Amygdala (tissue), 56 donors: Measurements from ENCODE around the gene PPP4R2.
A peak's percentile ranks its signal among the peaks of the same experiment; 100 is the strongest.

Experiments used
- DNase-seq, 56 donors: peaks; one replicate each; lab custom pipeline; 2025; lab: John Stamatoyannopoulos, UW

The PPP4R2 gene

DNA sequence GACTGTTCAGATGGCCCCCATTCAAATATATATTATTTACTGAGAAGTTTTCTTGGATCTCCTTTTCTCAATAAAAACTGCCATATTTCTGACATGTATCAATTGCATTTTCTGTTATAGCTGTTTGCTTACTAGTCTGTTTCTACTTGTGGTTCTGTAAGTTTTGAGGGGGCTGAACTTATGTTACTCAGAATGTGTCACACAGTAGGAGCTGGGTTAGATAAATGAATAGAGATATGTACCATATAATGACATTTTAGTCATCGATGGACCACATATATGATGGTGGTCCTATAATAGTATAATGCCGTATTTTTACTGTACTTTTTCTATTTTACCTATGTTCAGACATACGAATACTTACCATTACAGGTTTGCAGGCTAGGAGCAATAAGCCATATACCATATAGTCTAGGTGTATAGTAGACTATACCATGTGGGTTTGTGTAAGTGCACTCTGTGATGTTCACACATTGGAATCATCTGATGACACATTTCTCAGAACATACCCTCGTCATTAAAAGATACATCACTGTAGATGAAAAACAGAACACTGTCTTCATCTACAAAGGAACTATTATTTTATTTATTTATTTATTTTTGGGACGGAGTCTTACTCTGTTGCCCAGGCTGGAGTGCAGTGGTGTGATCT lies 22.3 kb downstream of the PPP4R2 start:
- no peak for DNase-seq

DNA sequence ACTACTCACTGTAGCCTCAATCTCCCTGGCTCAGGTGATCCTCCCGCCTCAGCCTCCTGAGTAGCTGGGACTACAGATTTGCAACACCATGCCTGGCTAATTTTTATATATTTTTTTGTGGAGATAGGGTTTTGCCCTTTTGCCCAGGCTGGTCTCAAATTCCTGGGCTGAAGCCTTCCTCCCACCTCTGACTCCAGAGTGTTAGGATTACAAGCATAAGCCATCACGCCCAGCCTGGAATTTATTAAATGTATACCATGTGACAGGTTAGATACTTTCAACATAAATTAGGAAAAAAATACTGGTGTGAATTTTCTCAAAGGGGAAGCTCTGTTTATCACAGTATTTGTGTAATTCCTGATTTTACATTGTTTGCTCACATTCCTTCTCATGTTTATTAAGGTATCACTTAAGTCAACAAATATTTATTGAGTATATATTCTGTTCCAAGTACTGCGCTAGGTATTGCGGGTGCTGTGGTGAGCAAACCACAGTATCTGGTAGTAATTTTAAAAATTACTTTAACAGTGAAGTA lies 24.8 kb downstream of the PPP4R2 start:
- DNase-seq = no peak

DNA sequence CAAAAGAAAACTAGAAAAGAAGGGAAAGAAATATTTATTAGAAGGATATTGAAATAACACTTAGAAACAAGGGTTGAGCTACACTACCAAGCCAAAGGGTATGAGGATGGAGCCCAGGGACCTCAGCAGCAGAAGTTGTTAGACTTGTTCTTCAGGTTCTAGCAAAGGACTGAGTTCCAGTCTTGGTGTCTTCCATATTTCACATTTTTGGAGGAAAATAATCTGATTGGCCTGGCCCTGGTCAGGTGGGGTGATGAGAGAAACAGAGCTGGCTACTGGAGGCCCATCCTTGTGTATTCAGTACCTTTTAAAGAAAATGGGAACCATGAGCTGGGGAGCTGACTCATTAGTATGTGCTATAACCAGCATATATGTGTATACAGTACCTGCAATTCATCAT lies 28.2 kb downstream of the PPP4R2 start:
- no peak for DNase-seq

DNA sequence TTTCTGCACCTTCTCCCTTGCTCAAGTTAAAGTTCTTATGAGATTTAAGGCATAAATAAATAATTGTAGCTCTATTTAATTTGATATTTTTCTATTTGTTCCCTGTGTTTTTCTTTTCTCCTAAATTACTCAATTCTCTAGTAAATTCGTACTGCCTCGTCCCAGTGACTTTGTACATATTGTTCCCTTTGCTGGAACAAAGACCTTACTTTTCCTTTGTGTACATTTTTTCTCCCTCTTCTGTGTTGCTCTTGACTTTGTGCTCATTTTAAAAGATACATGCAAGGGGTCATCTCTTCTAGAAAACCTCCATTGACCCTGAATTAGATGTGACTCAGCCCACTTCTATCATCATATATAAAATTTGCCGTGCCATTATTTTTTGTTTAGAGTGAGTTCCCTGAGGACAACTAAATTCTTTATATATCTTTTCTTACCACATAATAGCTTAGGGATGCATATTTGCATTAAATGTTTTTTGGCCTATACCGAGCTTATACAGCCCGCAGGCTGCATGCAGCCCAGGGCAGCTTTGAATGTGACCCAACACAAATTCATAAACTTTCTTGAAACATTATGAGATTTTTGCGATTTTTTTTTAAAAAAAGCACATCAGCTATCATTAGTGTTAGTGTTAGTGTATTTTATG lies 29.6 kb downstream of the PPP4R2 start:
- DNase-seq = no peak

DNA sequence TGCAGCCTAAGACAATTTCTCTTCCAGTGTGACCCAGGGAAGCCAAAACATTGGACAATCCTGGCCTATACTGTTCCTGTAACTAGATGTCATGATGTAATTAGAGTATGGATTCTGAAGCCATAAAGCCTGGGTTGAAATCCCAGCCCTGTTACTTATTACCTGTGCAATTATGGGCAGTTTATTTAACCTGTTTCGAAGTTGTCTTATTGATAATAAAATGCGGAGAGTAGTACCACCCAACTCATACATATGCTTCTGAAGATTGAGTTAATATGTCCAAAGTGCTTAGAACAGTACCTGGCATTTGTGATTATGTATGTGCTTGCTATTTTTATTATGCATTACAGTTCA lies 30.1 kb downstream of the PPP4R2 start:
- DNase-seq = no peak

DNA sequence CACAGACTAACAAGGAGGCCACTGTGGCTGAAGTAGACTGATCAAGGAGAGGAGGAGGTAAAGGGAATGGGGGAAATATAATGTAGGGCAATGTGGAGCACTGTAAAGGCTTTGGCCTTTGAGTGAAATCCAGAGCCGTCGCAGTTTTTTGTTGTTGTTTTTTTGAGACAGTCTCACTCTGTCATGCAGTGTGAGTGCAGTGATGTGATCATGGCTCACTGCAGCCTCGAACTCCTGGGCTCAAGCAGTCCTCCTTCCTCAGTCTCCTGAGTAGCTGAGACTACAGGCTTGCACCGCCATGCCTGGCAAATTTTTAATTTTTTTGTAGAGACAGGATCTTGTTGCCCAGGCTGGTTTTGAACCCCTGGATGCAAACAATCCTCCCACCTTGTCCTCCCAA lies 32.2 kb downstream of the PPP4R2 start:
- no peak for DNase-seq

DNA sequence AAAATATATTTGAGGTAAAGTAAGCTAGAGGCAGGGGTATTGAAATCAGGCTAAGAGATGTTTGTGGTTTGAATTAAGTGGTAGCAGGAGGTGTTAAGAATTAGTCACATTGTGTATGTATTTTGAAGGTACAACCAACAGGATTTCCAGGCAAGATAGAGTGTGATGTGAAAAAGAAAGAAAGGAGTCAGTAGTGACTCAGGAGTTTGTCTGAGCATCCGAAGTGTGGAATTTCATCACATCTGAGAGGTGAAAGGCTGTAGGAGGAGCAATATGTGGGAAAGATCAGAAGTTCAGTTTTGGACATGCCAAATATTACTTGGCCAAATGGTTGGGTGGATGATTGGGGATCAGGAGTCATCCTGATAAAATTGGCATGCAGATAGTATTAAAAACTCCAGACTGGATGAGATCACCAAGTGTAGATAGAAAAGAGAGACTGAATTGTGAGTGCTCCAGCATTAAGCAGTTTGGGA lies 32.7 kb downstream of the PPP4R2 start:
- peak in 1 of 56 donors; percentile 8 for DNase-seq

DNA sequence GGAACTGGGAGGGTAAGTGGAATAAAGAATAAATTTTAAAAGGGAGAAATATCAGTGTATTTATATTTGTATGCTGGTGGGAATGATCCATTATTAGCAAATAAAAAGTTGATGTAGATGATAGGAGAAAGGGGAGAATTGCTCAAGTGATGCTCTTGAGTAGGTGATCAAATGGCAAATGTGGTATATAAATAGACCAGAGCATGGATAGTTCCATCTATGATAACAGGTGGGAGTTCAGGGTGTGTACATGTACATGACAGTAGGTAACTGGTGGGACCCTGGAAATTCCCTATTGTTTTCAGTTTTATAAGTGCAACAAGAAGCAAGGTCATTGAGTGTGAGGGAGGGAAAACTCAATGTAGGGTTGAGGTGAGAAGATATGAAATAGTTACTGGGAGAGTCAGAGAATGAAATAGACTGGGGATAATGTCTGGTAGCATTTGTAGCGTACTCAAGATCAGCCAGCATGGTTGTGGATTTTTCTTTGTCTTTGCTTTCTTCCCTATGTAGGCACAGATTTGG lies 33.5 kb downstream of the PPP4R2 start:
- DNase-seq = no peak

DNA sequence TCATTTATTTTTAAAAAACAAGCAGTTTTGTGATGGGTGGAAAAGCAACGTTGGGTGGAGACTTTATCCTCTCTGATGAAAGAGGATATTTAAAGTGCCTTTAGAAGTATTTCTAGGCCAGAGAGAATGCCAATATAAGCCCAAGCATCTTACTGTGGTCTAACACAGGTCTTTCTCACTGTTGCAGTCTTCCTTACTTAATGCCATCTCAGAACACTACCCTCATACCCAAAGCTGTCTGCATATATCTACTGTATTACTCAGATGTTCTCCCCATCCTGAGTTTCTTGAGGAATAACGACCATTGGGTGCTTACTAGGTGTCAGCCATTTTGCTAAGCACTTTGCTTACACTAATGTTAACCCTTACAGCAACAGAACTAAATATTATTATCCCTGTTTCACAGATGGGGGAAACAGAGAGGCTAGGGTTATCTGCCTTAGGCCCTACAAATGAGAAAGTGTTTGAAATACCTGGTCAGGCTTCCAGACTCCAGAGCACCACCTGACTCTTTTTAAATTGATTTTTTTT lies 35.0 kb downstream of the PPP4R2 start:
- DNase-seq = no peak

DNA sequence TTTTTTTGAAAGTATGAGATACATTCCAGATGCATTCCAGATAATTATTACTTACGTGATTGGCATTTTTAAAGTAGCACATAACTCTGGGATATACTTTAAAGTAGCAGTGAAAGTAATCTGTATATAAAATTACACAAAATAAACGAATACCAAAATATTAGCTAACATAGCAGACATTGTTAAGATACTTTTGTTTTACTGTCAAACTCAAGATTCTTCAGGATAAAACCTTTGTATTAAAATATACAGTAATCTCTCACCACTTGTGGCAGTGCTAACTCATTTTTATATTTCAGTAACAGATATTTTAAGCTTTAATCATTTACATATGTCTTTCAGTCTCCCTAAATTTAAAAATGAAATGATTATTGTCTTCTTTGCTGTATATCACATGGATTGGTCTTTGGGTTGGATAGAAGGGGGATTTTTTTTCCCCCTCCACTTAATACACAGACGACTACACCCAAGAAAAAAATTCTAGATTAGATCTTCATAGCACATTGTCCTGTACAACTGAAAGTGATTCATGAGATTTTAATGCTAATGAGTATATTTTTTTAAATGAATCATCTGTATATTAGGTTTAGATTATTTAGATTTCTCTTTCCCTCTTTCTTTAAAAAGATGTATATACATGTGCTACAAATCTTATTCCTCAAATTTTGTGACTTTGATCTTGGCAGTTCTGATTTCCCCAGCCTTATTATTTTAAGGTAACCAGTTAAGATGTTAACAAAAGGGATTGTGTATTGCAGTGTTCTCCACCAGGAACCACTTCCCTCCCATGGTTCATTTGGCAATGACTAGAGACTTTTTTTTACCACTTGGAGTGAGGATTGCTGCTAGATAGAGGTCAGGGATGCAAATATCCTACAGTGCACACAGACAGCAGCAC lies 40.3 kb downstream of the PPP4R2 start:
- no peak for DNase-seq

DNA sequence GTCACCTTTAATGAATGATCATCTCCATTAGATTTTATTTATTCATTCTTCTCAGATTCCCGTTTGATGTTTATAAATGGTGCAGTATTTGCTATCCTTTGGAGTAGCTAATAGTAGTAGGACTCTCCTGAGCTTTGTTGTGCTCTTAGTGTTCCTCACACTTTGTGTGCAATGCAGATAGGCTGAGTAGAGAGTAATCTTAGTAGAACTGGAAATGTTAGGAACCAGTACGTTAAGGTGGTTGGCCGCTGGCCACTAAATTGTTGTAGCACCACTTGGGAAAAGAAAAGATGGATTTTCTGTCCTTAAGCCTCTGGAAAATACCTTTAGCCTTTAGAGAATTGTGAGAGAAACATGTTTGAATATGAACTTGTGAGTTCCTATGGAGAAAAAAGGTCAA lies 44.9 kb downstream of the PPP4R2 start:
- DNase-seq = no peak

DNA sequence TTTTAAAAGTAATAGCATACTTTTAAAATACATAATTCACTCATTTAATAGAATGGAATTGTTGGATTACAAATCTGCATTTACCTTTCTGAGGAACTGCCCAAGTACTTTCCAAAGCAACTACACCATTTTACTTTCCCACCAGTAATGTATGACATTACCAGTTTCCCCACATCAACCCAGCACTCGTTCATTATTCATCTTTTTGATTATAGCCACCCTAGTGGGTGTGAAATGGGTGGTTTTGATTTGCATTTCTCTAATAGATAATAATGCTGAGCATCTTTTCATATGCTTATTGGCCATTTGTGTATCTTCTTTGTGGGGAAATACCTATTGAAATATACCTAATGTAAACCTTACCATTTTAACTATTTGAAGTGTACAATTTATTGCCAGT lies 46.8 kb downstream of the PPP4R2 start:
- no peak for DNase-seq

DNA sequence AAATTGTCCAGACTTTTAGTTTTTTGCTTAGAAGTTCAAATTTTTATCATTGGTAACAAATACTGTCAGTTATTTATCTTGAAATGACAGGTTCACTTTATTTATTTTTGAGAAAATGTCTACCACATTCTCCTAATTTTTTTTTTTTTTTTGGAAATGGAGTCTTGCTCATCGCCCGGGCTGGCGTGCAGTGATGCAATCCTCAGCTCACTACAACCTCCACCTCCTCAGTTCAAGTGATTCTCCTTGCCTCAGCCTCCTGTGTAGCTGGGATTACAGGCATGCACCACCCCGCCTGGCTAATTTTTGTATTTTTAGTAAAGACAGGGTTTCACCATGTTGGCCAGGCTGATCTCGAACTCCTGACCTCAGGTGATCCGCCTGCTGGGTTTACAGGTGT lies 48.8 kb downstream of the PPP4R2 start:
- DNase-seq = no peak

DNA sequence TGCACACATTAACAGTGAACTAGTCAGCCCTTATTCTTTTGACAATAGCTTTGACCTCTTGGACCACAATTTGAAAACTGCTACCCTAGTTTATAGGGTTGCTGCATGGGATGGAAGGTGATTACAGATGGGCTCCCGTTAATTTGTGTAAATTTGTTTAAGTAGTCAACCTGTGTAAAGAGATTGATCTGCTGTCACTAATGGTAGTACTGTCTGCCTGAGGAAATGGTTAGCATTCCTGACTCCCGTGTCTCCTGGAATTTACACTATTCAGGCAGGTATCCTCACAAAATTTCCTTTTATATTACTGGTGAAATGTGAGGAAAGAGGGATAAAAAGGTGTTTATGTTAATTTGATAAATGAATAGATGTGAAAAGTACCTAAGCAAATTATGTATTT lies 49.6 kb downstream of the PPP4R2 start:
- DNase-seq = no peak

DNA sequence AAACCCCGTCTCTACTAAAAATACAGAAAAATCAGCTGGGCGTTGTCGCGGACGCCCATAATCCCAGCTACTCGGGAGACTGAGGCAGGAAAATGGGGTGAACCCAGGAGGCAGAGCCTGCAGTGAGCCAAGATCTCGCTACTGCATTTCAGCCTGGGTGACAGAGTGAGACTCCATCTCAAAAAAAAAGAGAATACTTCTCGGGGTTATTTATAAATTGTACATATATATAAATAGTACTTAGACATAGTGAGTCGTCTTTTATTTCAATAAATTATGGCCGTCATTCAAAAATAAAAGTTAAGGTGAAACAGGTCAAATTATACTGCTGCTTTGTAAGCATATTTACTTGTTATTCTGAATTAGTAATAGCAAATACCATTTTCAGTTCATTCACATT lies 52.7 kb downstream of the PPP4R2 start:
- DNase-seq = no peak

DNA sequence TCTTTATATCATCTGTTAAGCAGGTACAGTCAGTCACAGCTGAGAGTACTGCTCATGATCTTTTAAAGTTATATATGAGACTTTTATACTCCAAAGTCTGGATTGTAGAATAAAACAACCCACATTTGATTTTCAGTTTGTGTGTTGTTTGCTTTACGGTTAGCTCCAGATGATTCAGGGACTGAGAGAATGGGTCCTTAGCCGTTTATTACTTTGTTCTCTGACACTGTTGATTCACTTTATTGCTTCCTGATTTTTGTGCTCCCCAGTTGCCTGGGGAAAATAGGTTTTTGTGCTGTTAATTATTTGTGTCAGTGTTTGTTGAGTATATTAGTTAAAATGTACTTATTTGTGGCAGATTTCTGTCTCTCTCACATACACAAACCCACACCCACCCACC lies 56.2 kb downstream of the PPP4R2 start:
- no peak for DNase-seq

DNA sequence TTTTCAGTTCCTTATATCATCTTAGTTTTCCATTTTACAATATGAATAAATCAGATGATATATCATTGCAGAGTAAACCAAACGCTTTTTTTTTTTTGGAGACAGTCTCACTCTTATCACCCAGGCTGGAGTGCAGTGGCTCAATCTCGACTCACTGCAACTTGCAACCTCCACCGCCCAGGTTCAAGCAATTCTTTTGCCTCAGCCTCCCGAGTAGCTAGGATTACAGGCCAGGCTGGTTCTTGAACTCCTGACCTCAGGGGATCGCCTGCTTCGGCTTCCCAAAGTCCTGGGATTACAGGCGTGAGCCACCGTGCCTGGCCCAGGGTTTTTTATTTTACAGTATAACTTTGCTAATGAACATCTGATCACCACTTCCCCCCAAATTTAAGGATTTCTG lies 59.0 kb downstream of the PPP4R2 start:
- DNase-seq = no peak

DNA sequence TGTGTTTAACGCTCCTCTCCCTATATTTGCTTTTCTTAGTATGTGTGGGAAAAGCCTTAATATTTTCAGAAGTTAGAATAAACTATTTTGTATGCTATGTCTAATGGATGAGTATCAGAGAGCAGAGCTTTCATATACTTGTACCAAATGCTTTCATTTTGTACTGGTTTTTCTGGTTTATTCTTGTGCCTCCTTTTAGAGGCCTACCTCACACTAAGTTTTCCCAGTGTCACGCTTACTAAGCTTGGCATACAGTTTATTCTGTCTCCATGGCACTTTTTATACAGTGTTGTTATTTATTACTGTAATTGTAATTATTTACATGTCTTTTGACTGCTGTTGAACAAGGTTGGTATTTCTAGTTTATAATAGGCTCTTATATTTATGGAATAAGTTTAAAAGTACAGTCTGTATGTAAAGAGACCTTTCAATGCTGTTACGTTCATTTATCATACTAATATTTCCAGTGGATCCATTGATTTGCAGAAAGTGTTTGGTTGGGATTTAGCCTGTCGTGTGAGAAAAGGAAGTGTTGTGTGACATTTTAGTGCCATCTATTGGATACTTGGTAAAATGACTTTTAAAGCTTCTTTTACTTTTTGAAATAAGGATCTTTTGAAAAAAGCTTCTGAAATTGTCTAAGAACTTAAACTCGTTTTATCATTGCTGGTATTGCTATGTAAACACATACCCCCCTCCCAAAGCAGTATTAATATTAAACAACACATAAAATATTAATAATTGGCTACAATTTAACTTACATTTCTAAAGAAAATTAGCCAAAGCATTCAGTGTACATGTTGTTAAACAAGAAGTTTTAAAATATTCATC lies 59.6 kb downstream of the PPP4R2 start:
- no peak for DNase-seq

DNA sequence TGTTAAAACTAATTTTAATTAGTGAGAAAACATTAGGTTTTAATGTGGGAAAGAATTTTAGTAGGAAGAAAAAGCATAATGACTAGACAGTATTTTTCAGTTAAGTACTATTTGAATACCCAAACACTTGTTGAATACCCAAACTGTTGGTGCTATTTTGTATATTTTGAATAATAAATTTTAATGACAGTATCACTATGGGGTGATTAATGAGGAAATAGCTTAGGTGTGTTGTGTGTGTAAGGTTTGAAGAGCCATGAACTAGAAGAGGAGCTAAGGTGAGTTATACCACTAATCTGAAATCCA lies 60.2 kb downstream of the PPP4R2 start:
- DNase-seq = no peak

DNA sequence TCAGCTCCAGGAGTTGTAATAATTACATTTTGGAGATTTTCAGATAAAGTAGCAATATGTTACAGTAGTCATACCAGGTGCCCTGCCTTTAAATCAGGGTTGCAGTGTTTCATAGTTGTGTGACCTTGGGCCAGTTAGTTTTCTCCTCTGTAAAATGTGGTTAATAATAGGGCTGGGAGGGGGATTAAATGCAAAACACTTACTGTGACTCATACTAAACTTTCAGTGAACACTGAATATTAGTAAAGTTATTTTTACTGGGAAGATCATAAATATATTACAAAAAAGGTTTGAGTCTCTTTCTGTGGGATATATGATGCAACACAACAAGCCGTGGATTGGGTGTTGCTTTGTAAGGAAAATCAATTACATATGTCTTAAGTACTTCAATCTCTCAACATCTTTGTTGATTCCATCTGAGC lies 63.7 kb downstream of the PPP4R2 start:
- DNase-seq = no peak
